Cardiac septum (tissue), 1 donor: Measurements from ENCODE around the gene AOX1. TPM values are rescaled to one million over a fixed set of nuclear protein-coding genes. Genes with fewer than 3 reads are reported as not detected.
"Not testable (repeated sequence)": the region's sequence is repeated elsewhere in the genome, so short reads cannot be mapped to it uniquely, and the experiment has no call there.

ENCODE experiments used
- DNase-seq: peaks from one replicate; pipeline ENCODE4 v3.0.0-alpha.2; 2020; ENCODE audit warnings: low spot score
- intact Hi-C: fragments of 100-400 bp; cut with DNase I; formaldehyde crosslinking; loops from one replicate; pipeline ENCODE4 v1.14.0; 2022
- total RNA-seq: library from RNA; stranded (reverse); fragmentation: NEBNext Ultra II Directional; extraction: Animal tissue kit (Norgen Biotek cat#: 25700); gene quantifications from one replicate; pipeline ENCODE4 v1.2.1, GENCODE V29; 2021
- donor health status: DM: no; HTN: no; CAD: no.

The AOX1 gene
- total RNA-seq, 1 donor from 2014 or later: 1.5 TPM

DNA sequence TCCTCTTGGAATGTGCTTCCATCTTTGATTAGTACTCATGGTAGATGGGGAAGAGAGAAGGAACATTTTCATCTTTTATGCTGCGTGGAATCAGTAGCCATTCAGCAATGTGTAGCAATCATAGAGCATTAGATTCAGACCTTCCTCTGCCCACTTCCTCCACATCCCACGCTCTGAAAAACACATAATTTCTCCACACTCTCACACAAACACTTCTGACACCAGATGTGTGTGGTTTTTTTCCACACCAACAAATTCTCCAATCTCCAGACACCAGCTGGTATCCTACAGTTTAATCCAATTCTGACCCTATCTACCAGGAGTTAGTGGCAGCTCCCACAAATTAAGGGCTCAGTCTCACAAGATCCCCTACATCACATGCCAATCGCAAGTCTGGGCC, 103.3 kb downstream of the AOX1 start:
- intact Hi-C loops: no loop called here

DNA sequence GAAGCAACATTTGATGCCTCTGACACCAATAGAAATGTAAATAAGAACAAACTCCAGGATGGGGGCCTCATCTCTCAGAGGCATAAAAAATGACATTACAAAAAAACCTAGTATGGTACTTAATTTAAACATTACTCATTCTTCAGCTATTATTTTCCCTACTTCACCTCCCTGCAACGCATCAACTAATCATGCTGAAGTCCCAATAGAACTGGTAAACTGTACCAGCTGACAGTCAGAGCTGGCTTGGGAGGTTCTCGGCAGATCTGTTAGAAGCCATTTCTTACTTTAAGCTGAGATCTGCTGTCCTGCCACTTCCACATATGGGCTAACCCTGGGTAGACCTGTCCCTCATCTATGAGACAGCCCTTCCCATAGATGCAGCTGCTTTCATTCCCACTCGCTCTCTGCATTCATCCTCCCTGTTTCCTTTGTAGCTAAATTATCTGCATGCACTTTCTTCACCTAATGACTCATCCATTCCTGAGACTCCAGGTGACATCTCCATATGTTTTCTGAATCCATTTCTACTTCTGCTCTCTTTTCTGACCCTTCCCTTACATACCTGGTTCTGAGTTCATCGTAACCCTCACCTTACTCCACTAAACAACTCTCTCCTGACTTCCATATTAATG, 108.1 kb downstream of the AOX1 start:
- DNase-seq: no peak
- intact Hi-C loops: no loop called here

More for the DNA sequence above, 103.3 kb downstream of the AOX1 start:
- no peak for DNase-seq

DNA sequence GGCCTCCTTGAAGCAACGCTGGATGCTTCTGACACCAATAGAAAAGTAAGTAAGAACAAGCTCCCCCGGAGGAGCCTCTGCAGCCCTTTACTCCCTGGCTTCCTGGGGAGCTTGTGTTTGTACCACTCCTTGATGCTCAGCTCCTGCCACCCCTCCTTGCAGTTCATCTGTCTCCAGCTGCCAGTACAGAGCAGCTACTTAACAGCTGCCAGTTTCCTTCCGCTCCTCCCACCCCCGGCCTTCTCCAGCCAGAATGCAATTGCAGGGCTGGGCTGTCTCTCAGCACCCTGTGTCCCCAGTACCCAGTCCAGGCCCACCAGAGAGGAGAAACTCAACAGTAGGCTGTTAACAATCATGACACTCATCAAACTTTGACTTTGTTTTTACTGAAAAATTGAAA, 109.4 kb downstream of the AOX1 start:
- DNase-seq: no peak
- intact Hi-C loops: no loop called here

DNA sequence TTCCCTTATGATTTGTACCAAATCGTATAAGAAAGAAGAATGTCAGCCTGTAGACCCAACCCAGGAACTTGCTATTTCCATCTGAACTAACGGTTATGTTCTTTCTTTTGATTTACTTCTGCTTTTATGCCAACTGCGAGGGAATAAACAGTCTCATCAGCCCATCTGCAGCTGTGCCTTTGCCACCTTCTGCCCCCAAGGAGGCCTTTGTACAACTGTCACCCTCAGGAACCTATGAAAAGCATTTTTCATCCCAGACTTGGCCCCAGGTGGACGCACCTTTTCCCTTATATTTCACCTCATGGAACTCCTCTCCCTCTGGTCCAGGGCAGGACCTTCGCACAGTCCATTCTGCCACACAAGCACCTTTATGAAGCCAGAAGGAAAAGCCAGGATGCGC, 109.8 kb downstream of the AOX1 start:
- DNase-seq: no peak
- intact Hi-C loops: no loop called here

DNA sequence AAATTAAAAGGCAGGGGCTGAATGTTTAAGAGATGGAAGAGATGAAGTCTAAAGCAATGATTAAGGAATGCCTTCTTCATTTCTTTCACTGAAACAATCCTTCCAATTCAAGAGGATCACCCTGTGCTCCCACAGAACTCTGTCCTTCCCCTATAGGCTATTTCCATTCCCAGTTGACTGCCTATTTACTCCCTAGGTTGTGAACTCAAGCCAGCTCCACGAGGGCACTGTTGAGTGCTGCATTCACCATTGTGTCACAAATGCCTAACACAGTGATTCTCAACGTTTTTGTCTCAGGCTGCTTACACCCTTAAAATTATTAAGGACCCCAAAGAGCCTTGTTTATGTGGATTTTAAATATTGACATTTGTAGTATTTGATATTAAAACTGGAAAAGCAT, 112.4 kb downstream of the AOX1 start:
- intact Hi-C loops: no loop called here
- DNase-seq: no peak

DNA sequence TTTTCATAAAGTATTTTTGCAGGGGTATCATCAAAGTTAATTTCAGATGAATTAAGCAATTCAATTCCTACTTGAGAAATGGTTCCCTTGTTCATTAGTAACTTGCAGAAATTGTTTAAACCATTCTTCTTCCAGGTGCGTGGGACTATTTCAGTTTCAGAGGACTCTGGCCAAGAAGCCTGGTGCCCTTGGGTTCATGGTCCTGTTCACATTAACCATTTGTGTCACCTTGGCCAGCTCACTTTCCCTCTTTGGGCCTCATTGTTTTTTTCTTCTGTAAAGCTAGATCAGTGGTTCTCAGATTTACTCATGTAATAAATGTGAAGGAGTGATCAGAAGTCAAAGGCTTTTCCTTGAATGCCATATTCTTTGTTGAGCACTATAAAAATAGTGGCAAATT, 113.5 kb downstream of the AOX1 start:
- intact Hi-C loops: no loop called here
- no peak for DNase-seq

DNA sequence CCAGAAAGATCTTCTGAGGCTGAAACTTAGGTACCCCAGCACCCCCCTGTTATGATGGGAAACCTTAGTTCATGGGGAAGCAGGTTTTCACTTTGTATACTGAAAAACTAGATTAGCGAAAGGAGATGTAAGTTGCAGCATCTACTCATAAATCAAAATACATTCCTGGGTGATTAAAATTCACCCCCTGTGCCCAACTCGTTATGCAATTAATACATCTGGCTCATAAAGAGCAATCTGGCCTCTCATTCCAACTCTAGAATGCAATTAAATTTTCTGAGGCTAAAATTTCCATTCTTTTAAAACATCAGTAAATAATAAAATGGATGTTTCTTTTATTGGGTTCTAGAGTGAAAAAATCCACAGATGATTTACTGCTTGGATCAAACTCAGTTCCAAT, 115.0 kb downstream of the AOX1 start:
- intact Hi-C loops: loop anchor here (5.0 kb wide), 1 partner anchor 124 kb away; no protein-coding TSS in a partner anchor
- DNase-seq: no peak

DNA sequence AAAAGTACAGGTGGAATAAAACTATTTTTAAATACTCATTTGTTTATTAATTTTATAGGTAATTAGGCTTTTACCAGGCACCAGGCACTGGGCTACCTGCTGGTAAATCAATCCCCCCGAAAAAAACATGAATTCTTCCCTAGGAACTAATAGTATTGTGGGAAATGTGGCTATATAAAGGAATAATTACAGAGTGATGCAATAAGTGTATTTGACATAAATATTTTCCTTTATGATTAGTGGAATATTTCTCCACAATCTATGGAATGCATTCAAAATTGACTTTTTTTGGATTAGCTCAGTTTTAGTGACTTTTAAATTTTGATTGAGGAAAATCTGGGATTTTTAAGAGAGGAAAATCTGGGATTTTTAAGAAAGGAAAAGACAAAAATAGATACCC, 116.2 kb downstream of the AOX1 start:
- intact Hi-C loops: loop anchor here (5.0 kb wide), 1 partner anchor 125 kb away; no protein-coding TSS in a partner anchor
- DNase-seq: no peak

DNA sequence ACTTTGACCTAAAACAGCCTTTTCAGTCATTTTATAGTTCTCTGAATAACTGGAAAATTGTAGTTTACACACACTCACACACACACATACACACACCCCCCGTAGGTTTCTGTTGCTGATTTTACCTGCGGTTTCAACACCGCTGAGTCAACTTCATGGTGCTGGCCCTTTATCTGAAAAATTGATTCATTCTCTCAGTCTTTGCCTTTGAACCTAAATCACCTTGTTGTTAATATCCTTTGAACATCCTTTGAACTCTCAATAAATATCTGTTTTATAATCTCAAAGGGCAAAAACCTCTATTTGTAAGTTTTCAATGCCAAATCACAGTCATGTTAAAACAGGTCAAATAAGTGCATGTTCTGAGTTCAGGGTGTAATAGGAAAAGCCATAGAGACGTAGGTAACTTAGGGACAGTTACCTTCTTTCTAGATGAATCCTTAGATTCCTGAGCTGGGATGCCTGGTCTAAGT, 116.9 kb downstream of the AOX1 start:
- intact Hi-C loops: loop anchor here (5.0 kb wide), 1 partner anchor 125 kb away; no protein-coding TSS in a partner anchor

DNA sequence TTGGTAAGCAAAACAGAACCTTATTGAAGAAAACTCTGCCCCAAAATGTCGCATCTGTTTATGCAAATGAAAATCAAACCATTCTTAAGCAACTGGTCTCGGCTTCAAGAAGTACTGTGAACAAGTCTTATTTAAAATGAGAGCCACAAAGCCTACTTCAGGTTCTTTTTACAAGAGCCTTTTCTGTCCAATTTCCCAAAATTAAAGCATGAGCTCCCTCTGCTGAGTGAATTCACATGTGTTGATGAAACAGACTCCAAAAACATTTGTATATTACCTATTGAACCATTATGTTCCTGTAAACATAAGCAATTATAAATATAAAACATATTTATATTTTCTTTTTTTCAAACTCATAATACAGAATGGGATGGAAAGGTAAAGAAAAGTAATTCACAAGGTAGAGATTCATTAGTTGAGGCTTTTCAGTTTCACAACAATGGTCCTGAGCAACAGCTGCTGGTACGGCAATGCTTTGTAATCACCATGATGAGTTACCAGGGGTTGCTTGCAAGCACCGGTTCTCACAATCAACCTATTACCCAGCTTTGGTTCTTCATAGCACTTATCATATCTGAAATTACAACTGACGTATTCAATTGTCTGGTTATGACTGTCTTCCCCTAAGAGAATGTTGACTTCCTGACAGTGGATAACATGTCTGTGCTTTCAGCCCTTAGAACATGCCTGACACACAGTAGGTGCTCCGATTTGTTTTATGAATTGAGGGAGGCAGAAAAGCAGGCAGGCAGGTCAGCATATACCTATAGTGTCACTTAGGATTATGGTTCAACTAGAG, 117.5 kb downstream of the AOX1 start:
- DNase-seq: no peak
- intact Hi-C loops: loop anchor here (5.0 kb wide), 1 partner anchor 126 kb away; no protein-coding TSS in a partner anchor

More for the DNA sequence above, 116.9 kb downstream of the AOX1 start:
- DNase-seq: no peak

DNA sequence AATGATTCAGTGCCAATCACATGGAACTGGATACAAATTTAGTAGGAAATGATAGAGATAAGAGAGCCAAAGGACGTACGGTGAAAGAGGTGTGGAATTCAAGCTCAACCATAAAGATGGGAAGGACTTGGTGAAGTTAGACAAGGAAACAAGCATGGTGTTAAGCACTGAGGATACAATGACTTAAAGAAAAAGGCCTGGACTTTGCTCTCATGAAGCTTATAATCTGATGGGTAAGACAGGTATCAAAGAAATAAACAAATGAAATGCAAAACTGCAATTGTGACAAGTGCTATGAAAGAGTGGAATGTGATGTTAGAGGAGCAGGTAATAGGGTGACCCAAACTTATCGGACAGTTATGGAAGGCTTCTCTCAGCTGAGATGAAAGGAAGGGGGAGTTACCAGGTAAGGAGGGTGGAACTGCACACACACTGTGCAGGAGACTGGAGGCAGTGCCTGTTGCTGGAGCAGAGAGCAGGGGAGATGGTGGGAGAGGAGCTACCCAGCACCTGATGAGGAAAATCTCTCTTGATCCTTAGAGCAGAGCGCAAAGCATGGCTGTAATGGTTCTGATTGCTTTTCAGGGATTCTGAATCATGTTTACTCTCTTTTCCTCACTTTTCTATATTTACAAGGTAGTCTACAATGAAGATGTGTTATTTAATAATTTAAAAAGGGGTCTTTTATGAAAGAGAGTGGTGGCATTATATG, 118.3 kb downstream of the AOX1 start:
- intact Hi-C loops: loop anchor here (5.0 kb wide), 1 partner anchor 127 kb away; no protein-coding TSS in a partner anchor
- DNase-seq: no peak

DNA sequence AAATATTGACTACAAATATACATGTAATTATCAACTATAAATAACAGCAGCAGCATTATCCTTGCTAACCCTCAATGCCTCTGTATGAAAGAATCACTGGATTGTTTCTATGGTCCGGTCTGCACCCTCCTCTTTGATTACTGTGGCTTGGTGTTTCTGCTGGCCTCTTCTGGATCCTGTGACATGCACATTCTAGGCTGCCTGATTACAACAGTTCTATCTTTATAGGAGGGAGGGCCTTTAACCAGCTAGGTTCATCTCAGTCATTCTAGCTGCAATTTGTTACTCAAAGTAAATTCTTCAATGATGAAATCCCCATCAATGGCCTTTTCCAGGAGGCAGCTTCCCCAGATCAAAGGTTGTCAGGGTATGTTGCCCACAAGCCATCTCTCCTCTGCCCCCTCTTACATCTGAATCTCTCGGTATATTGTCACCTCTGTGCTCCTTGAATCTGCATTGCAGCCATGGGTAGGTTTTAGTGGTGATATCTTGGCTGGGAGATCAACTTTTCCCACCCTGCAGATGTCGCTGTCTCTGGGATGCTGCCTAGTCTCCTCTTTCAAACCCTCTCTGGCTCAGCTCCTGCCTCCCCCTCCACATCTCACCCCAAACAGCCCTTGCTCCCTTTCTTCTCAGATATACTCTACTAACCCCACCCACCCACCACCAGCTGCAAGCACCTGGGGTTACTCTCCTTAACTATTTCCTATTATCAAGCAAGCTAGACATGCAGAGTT, 119.7 kb downstream of the AOX1 start:
- no peak for DNase-seq
- intact Hi-C loops: loop anchor here (5.0 kb wide), 1 partner anchor 728 kb away; no protein-coding TSS in a partner anchor

DNA sequence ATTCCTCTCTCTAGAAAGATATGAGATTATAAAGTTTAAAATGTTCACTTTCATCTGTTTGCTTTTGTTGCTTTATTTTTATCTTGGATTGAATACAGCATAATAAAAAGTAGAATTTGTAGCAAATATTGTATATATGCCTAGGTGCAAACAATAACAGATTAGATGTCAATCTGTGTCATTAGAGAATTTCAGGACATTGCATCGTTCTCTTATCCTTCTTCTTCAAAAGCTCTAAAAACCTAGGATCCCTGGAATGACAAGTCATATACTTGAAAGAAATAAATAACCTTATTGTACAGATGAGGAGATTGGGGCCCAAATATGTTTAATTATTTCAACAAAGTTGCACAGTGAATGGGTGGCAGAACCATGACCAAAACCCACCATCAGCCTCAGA, 123.1 kb downstream of the AOX1 start:
- no peak for DNase-seq
- intact Hi-C loops: loop anchor here (5.0 kb wide), 1 partner anchor 732 kb away; no protein-coding TSS in a partner anchor

DNA sequence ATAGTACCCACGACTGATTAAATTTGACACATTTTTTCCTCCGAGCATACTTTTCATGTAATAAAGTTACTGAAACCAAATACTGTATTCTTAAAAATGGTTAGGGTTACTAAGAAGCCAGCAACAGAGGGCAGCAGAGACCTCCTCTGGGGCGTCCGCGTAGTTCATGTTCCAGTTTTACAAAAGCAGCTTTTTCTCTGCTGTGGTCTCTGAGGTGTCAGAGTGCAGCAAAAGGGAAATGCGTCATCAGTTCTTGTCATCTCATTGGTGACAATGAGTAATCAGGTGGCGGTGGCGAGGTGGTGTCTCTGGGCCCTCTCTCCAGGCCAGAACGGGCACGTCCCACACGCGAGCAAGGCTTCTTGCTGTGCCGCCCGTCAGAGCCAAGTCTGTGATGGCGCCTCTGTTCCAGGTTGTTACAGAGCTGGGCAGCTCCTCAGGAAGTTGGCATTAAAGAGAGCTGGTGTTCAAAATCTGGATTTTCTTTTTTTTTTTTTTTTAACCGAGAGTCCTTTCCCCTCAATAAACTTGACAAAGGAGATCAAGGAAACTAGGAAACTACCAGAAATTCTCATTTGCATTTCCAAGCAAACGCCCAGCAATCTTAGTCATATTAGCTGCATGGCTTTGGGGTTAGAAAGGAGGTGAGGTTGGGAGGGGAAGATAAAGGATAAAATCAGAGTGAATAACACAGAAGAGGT, 127.3 kb downstream of the AOX1 start:
- intact Hi-C loops: loop anchor here (1.0 to 10.0 kb wide), 4 partner anchors 22 to 462 kb away; partner anchors contain the start of gene CLK1
- peak; percentile 93 for DNase-seq

DNA sequence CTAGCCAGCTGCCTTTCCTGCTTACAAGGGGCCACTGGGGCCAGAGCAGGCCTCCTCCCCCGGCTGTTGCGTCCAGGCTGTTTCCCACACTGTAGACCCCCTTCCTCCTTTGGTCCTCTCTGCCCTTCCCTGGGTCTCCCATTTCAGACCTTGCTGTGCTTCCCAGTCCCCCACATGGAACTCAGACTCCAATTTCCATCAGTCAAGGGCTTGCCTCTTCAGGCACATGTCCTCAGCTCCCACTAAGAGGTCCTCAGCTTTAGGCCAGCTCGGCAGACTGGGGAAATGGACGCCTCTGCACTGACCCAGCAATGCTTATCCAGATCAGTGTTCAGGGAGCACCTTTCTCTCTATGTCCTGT, 127.9 kb downstream of the AOX1 start:
- intact Hi-C loops: loop anchor here (1.0 to 10.0 kb wide), 4 partner anchors 22 to 461 kb away; partner anchors contain the start of gene CLK1
- DNase-seq: no peak

DNA sequence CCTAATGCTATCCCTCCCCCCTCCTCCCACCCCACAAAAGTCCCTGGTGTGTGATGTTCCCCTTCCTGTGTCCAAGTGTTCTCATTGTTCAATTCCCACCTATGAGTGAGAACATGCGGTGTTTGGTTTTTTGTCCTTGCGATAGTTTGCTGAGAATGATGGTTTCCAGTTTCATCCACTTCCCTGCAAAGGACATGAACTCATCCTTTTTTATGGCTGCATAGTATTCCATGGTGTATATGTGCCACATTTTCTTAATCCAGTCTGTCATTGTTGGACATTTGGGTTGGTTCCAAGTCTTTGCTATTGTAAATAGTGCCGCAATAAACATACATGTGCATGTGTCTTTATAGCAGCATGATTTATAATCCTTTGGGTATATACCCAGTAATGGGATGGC, 129.2 kb downstream of the AOX1 start:
- intact Hi-C loops: loop anchor here (10.0 kb wide), 1 partner anchor 460 kb away; no protein-coding TSS in a partner anchor
- not testable (repeated sequence) for DNase-seq

DNA sequence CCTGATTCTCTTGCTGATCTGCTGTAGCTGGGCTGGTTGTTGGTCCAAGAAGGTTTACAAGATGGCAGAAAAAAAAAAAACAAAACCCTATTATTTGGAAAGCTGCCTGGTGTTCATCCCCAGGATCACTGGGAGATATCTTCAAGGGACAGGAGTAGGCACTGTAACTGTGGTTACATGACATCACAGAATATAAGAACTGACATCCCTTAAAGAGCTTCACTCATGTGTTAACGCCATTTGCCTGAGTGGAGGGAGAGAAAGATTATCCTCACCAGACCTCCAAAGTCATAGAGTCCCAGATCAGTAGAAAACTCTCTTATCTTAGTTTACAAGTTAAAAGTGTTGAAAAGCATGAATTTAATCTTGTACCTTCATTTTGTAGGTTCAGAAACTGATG, 130.6 kb downstream of the AOX1 start:
- intact Hi-C loops: loop anchor here (10.0 kb wide), 1 partner anchor 458 kb away; no protein-coding TSS in a partner anchor
- DNase-seq: no peak
